ENCODE results near the gene HDAC11. TPM values are rescaled to one million over a fixed set of nuclear protein-coding genes. Genes with fewer than 3 reads are reported as not detected.

HDAC11 gene
- total and polyA plus RNA-seq, 2 of the 13 experiments (the other 11 are each of a cell fraction or from before 2014, with no cell fraction given), result 13.7 to 33.1 TPM

DNA sequence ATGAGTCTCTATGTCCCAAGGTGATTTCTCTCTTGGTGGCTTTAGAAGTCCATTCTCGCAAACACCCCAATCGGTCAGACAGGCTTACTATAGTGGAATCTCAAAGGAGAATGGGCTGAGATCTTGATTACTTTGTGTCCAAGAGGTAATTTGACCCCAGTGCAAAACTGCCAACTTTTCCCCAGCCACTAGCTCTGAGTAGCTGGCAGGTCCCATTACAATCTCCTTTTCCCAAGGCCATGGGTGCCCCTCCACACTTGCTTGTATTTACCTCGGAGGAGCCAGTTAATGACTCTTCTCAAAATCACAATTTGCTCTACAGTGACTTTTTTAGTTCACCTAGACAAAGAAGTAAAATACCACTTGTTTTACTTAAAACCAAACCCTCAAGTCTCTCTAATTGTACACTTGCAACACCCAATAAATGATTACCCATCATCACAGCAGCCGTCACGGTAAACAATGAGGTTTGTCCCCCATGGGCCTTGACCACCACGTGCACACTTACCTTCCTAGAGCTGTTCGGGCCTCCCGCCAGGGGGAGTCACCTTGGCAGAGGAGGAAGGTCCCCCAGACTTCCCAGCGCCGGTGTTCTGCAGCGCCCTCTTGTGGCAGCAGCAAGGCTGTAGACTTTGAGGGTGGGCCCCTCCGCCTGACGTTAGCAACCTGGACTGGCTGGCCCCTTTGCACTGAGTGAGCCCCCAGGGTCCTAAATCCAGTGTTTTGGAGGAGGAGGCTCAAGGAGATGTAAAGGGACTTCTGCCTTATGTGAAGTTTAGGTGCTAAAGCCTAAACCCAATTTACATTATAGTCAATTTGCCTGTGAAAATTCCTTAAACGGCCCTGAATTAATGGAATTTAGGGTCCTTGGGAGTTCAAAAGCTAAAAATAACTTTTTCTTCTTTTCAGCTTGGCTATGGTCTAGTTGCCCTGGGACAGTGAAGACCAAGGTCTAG is 18.7 kb upstream of the HDAC11 start (continued):
- TF ChIP-seq, protein P1, sequence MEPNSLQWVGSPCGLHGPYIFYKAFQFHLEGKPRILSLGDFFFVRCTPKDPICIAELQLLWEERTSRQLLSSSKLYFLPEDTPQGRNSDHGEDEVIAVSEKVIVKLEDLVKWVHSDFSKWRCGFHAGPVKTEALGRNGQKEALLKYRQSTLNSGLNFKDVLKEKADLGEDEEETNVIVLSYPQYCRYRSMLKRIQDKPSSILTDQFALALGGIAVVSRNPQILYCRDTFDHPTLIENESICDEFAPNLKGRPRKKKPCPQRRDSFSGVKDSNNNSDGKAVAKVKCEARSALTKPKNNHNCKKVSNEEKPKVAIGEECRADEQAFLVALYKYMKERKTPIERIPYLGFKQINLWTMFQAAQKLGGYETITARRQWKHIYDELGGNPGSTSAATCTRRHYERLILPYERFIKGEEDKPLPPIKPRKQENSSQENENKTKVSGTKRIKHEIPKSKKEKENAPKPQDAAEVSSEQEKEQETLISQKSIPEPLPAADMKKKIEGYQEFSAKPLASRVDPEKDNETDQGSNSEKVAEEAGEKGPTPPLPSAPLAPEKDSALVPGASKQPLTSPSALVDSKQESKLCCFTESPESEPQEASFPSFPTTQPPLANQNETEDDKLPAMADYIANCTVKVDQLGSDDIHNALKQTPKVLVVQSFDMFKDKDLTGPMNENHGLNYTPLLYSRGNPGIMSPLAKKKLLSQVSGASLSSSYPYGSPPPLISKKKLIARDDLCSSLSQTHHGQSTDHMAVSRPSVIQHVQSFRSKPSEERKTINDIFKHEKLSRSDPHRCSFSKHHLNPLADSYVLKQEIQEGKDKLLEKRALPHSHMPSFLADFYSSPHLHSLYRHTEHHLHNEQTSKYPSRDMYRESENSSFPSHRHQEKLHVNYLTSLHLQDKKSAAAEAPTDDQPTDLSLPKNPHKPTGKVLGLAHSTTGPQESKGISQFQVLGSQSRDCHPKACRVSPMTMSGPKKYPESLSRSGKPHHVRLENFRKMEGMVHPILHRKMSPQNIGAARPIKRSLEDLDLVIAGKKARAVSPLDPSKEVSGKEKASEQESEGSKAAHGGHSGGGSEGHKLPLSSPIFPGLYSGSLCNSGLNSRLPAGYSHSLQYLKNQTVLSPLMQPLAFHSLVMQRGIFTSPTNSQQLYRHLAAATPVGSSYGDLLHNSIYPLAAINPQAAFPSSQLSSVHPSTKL (CRISPR knock-in tag; IDR thresholded peaks at IDR 0.05), result peak; percentile 83
- TF ChIP-seq TCF7 (IDR thresholded peaks at IDR 0.05; ENCODE audit: low read depth), result no peak
- TF ChIP-seq TSC22D2 (CRISPR knock-in tag; IDR thresholded peaks at IDR 0.05; ENCODE audit: borderline replicate concordance), result peak; percentile 62; the same call in 1 of the 2 replicates
- TF ChIP-seq ZNF121 (CRISPR knock-in tag; IDR thresholded peaks at IDR 0.05), result peak; percentile 26; the same call in 1 of the 2 replicates
- TF ChIP-seq ZNF180 (CRISPR knock-in tag; IDR thresholded peaks at IDR 0.05; ENCODE audit: borderline replicate concordance, low read depth), result no peak
- no peak for TF ChIP-seq ZFP36 (IDR thresholded peaks at IDR 0.05; ENCODE audit: borderline replicate concordance, low read depth, low read length, partially characterized antibody)
- TF ChIP-seq ZNF816 (CRISPR knock-in tag; IDR thresholded peaks at IDR 0.05; ENCODE audit: borderline replicate concordance), result peak; percentile 34; the same call in 1 of the 2 replicates
- 0 out of 2 replicates have a peak, but pooled peaks have one; percentile 65 for TF ChIP-seq STAT5B (CRISPR knock-in tag; IDR thresholded peaks at IDR 0.05)
- TF ChIP-seq POLR2AphosphoS2 (IDR thresholded peaks at IDR 0.05; ENCODE audit: low read depth, low read length), result no peak
- TF ChIP-seq, protein P2, sequence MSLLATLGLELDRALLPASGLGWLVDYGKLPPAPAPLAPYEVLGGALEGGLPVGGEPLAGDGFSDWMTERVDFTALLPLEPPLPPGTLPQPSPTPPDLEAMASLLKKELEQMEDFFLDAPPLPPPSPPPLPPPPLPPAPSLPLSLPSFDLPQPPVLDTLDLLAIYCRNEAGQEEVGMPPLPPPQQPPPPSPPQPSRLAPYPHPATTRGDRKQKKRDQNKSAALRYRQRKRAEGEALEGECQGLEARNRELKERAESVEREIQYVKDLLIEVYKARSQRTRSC (CRISPR knock-in tag; IDR thresholded peaks at IDR 0.05; ENCODE audit: low read depth), result no peak
- TF ChIP-seq ZEB1 (IDR thresholded peaks at IDR 0.05; ENCODE audit: insufficient replicate concordance, low read depth), result no peak
- TF ChIP-seq KDM5A (IDR thresholded peaks at IDR 0.05; ENCODE audit: borderline replicate concordance, low read length), result no peak
- TF ChIP-seq, protein P3, sequence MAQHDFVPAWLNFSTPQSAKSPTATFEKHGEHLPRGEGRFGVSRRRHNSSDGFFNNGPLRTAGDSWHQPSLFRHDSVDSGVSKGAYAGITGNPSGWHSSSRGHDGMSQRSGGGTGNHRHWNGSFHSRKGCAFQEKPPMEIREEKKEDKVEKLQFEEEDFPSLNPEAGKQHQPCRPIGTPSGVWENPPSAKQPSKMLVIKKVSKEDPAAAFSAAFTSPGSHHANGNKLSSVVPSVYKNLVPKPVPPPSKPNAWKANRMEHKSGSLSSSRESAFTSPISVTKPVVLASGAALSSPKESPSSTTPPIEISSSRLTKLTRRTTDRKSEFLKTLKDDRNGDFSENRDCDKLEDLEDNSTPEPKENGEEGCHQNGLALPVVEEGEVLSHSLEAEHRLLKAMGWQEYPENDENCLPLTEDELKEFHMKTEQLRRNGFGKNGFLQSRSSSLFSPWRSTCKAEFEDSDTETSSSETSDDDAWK (CRISPR knock-in tag; IDR thresholded peaks at IDR 0.05), result no peak
- no peak; the same call in 1 of the 2 replicates for TF ChIP-seq MTA1 (CRISPR knock-in tag; IDR thresholded peaks at IDR 0.05; ENCODE audit: borderline replicate concordance)
- TF ChIP-seq NFIB (CRISPR knock-in tag; IDR thresholded peaks at IDR 0.05; ENCODE audit: borderline replicate concordance), result no peak
- TF ChIP-seq ZFYVE20 (CRISPR knock-in tag; IDR thresholded peaks at IDR 0.05; ENCODE audit: borderline replicate concordance, low read depth), result no peak
- TF ChIP-seq, protein P4, sequence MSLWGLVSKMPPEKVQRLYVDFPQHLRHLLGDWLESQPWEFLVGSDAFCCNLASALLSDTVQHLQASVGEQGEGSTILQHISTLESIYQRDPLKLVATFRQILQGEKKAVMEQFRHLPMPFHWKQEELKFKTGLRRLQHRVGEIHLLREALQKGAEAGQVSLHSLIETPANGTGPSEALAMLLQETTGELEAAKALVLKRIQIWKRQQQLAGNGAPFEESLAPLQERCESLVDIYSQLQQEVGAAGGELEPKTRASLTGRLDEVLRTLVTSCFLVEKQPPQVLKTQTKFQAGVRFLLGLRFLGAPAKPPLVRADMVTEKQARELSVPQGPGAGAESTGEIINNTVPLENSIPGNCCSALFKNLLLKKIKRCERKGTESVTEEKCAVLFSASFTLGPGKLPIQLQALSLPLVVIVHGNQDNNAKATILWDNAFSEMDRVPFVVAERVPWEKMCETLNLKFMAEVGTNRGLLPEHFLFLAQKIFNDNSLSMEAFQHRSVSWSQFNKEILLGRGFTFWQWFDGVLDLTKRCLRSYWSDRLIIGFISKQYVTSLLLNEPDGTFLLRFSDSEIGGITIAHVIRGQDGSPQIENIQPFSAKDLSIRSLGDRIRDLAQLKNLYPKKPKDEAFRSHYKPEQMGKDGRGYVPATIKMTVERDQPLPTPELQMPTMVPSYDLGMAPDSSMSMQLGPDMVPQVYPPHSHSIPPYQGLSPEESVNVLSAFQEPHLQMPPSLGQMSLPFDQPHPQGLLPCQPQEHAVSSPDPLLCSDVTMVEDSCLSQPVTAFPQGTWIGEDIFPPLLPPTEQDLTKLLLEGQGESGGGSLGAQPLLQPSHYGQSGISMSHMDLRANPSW (CRISPR knock-in tag; IDR thresholded peaks at IDR 0.05; ENCODE audit: borderline replicate concordance), result no peak; the same call in 1 of the 2 replicates
- TF ChIP-seq MEIS2 (CRISPR knock-in tag; IDR thresholded peaks at IDR 0.05), result peak; percentile 41; the same call in 1 of the 2 replicates
- no peak for TF ChIP-seq KLF6 (CRISPR knock-in tag; IDR thresholded peaks at IDR 0.05)
- TF ChIP-seq ELF1 (CRISPR knock-in tag; IDR thresholded peaks at IDR 0.05), result peak; percentile 63

Data from HepG2 (cell line).